HK-2 (cell line): ENCODE measurements around the gene HMX2.

Source experiments
- DNase-seq: peaks from one replicate; pipeline ENCODE4 v3.0.0-alpha.2; 2018; ENCODE audit not compliant: unreplicated experiment

Gene HMX2

GRCh38 chr10:123139165-123139520, 8.8 kb upstream of the HMX2 start:
- DNase-seq = no peak

- DNase-seq = no peak
Observed at GRCh38 chr10:123139521-123140163, 8.3 kb upstream of the HMX2 start.

GRCh38 chr10:123140164-123140982, 7.6 kb upstream of the HMX2 start:
- DNase-seq = no peak

GRCh38 chr10:123140983-123141390, 6.9 kb upstream of the HMX2 start:
- DNase-seq = no peak

GRCh38 chr10:123141791-123142700, 5.9 kb upstream of the HMX2 start:
- no peak for DNase-seq

GRCh38 chr10:123142701-123143161, 5.2 kb upstream of the HMX2 start:
- no peak for DNase-seq

- no peak for DNase-seq
Observed at GRCh38 chr10:123143162-123143824, 4.6 kb upstream of the HMX2 start.

- no peak for DNase-seq
Observed at GRCh38 chr10:123143825-123144168, 4.1 kb upstream of the HMX2 start.

- no peak for DNase-seq
Observed at GRCh38 chr10:123144697-123145541, 3.0 kb upstream of the HMX2 start.

- no peak for DNase-seq
Observed at GRCh38 chr10:123145542-123146012, 2.4 kb upstream of the HMX2 start.

- no peak for DNase-seq
Observed at GRCh38 chr10:123146013-123146893, 1.7 kb upstream of the HMX2 start.

- DNase-seq = no peak
Observed at GRCh38 chr10:123146894-123147634, 872 bp upstream of the HMX2 start.

GRCh38 chr10:123148414-123149161, 652 bp downstream of the HMX2 start:
- DNase-seq = peak; percentile 58

GRCh38 chr10:123149162-123149567, 1.2 kb downstream of the HMX2 start:
- no peak for DNase-seq

- no peak for DNase-seq
Observed at GRCh38 chr10:123149568-123150270, 1.8 kb downstream of the HMX2 start.

GRCh38 chr10:123150271-123150985, 2.5 kb downstream of the HMX2 start:
- DNase-seq = no peak
